GM10266 (cell line): ENCODE data around the gene CYP1B1.

Source experiments
- DNase-seq: peaks from one replicate; pipeline ENCODE4 v3.0.0; 2012; ENCODE audit errors: extremely low spot score
- TF ChIP-seq, protein P1 (sequence below): IDR thresholded peaks from 2 replicates; pipeline ENCODE4 v1.5.1; 2012; ENCODE audit warnings: mild to moderate bottlenecking, low read depth; ENCODE audit not compliant: control insufficient read depth, insufficient read depth; ENCODE audit errors: missing control alignments

Gene CYP1B1

GRCh38 chr2:38037757-38038621 lies 38.0 kb downstream of the CYP1B1 start:
- TF ChIP-seq, protein P1, sequence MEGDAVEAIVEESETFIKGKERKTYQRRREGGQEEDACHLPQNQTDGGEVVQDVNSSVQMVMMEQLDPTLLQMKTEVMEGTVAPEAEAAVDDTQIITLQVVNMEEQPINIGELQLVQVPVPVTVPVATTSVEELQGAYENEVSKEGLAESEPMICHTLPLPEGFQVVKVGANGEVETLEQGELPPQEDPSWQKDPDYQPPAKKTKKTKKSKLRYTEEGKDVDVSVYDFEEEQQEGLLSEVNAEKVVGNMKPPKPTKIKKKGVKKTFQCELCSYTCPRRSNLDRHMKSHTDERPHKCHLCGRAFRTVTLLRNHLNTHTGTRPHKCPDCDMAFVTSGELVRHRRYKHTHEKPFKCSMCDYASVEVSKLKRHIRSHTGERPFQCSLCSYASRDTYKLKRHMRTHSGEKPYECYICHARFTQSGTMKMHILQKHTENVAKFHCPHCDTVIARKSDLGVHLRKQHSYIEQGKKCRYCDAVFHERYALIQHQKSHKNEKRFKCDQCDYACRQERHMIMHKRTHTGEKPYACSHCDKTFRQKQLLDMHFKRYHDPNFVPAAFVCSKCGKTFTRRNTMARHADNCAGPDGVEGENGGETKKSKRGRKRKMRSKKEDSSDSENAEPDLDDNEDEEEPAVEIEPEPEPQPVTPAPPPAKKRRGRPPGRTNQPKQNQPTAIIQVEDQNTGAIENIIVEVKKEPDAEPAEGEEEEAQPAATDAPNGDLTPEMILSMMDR, result peak; percentile 66
- peak; percentile 66 for DNase-seq

DNA sequence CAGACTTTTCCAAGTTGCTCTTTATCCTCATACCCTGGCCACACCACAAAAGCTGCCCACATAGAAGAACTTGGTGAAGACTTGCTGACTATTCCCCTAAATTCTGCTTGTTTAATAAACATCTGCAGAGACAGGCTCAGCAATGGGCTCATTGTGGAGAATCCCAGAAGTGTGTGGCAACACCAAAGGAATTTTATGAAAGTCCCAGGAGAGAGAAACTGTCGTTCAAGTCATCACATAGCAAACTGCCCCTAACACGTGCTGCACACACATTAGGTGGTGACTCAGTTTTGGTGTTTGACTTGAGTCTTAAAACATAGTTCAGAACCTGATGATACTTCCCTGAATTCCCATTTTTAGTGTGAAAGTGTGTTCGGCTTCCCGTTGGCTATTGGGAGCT lies 38.6 kb downstream of the CYP1B1 start:
- DNase-seq, result no peak
- TF ChIP-seq, protein P1, result no peak

DNA sequence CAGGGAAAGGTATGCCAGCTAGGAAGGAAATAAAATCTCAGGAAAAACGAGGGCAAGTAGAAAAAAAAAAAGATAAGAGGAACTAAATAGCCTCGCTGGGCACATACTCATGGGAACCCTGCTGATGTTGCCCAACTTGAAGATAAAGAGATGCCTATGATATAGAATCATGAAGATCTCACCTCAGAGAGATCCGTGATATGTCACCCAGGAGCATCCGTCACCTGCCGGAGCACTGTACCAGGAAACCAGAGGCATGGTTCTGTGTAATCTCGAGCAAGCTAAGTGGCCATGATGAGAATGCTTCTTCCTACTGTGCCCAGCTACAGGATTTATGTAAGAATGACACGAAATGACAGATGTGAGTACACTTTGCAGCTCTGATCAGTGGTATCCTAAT lies 40.0 kb downstream of the CYP1B1 start:
- TF ChIP-seq, protein P1, result no peak
- no peak for DNase-seq

DNA sequence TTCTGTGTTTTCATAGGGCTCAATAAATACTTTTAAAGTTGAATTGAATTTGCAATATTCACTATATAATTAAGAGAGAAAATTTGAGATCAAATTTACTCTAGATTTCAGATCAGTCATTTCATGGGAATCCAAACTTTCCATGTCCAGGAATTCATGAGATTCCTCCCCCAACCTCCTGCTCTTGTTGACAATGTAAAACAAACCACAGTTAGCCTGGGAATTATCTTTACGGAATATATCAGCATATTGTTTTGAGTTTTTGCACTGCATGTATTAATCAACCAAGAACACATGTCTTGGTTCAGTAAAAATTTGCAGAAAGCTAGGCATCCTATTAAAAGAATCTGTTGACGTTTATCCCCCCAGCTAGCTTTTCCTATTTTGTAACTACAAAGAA lies 42.3 kb downstream of the CYP1B1 start:
- DNase-seq, result no peak
- TF ChIP-seq, protein P1, result no peak

GRCh38 chr2:38032946-38033345 lies 43.0 kb downstream of the CYP1B1 start:
- TF ChIP-seq, protein P1, result no peak

DNA sequence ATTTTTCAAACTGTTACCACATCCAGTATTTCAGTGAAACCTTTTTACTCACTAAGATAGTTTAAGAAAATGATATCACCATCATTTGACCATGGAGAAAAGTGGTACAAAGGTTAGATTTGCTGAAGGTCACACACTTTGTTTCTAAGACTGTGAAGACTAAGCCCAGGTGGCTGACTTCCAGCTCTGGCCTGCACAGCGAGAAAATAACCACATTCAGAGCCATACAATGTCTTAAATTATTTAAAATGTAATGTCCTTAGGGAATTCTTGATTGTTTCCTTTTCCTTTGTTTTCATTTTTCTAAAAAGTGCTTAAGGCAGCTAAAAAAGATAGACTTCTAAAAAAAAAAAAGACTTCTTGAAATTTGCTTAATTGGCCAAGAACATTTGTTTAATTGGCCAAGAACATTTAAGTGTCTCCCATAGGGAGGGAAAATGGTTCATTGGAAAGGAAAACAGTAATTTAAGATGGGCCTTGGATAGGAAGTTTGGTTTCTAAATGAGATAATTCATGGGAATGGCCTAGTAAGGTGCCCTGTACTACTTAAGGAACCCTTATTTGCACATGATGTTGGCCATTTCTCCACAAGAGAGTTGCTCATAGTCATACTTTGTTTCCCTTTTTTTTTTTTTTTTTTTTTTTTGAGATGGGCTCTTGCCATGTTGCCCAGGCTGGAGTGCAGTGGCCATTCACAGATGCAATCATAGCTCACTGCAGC lies 45.2 kb downstream of the CYP1B1 start:
- DNase-seq, result no peak
- TF ChIP-seq, protein P1, result no peak

More at GRCh38 chr2:38032946-38033345, 43.0 kb downstream of the CYP1B1 start:
- DNase-seq, result no peak

- no peak for DNase-seq
- TF ChIP-seq, protein P1, result no peak
Observed at GRCh38 chr2:38029512-38029911, 46.4 kb downstream of the CYP1B1 start.
